ENCODE data around the gene ZNF107.

- TF ChIP-seq CTCF (IDR thresholded peaks at IDR 0.05; ENCODE audit: borderline replicate concordance, extremely low read depth, low read length, poor library complexity, severe bottlenecking): no peak
- TF ChIP-seq EZH2 (IDR thresholded peaks at IDR 0.05; ENCODE audit: borderline replicate concordance, low read depth, low read length, severe bottlenecking): no peak
Measured at GRCh38 chr7:64633401-64633800, 32.5 kb upstream of the ZNF107 start.
